GM12878 (cell line): ENCODE measurements around the gene GPM6B. TPM values are rescaled to one million over a fixed set of nuclear protein-coding genes. Genes with fewer than 3 reads are reported as not detected.

Experiments
- ATAC-seq: fragments of 200-7000 bp; cut with Tn5 transposase; 3 replicates; pipeline ENCODE4 v1.9.1; 2020; ENCODE audit warnings: mild to moderate bottlenecking, moderate library complexity
- BruUV-seq: library from RNA; stranded (reverse); fragments of 400-500 nt; replicated peaks from 2 replicates; lab custom pipeline; 2021; lab: Mats Ljungman, UMichigan
- CTCF ChIA-PET: fragments of 300-600 bp; sonication (Branson Sonifier 250); formaldehyde crosslinking; extraction: SDS; loops from one replicate; lab custom pipeline; 2021; ENCODE audit warnings: inconsistent platforms; lab: Yijun Ruan, JAX
- POLR2A ChIA-PET: fragments of 350-600 bp; formaldehyde crosslinking; extraction: SDS; loops from one replicate; lab custom pipeline; 2021; ENCODE audit warnings: inconsistent platforms; lab: Charles Lee
- RAD21 ChIA-PET: fragments of 300-600 bp; sonication (Branson Sonifier 250); formaldehyde crosslinking; loops from one replicate; lab custom pipeline; 2023; ENCODE audit warnings: antibody characterized with exemption; ENCODE audit not compliant: unreplicated experiment; lab: Charles Lee
- SMC1A ChIA-PET: fragments of 300-600 bp; sonication (Branson Sonifier 250); formaldehyde crosslinking; loops from one replicate; lab custom pipeline; 2023; ENCODE audit not compliant: unreplicated experiment, uncharacterized antibody; lab: Charles Lee
- DNase-seq: peaks from one replicate; pipeline ENCODE4 v3.0.0-alpha.2; 2011; ENCODE audit warnings: low read depth, low spot score
- FAIRE-seq: peaks from 3 replicates; lab custom pipeline; 2011; peaks lifted over from hg19 to GRCh38; lab: Jason Lieb, UNC
- H2AFZ ChIP-seq: 2 replicates; pipeline ENCODE4 v1.6.0; 2011; ENCODE audit warnings: low read depth, low read length, control low read depth; ENCODE audit not compliant: control insufficient read depth
- H3K27ac ChIP-seq: 2 replicates; pipeline ENCODE4 v1.5.1; 2011; ENCODE audit warnings: control low read depth; ENCODE audit not compliant: control insufficient read depth, insufficient read depth
- H3K27me3 ChIP-seq, 2 experiments: replicated peaks in 1 of 2; 2 replicates each; pipeline versions ENCODE4 v1.6.0 to v1.6.1; 2011; ENCODE audit warnings: low read length in 1 of 2; ENCODE audit not compliant: control insufficient read depth in 2 of 2, insufficient read depth in 2 of 2
- H3K36me3 ChIP-seq, 2 experiments: 2 replicates each; pipeline ENCODE4 v1.5.1; 2011; ENCODE audit warnings: low read length in 1 of 2; ENCODE audit not compliant: control insufficient read depth in 2 of 2, insufficient read depth in 2 of 2
- H3K4me1 ChIP-seq: 2 replicates; pipeline ENCODE4 v1.6.1; 2011; ENCODE audit warnings: mild to moderate bottlenecking, low read length, moderate library complexity, mixed read lengths; ENCODE audit not compliant: control insufficient read depth, insufficient read depth
- H3K4me2 ChIP-seq: 2 replicates; pipeline ENCODE4 v1.6.0; 2011; ENCODE audit warnings: control low read depth; ENCODE audit not compliant: control insufficient read depth, insufficient read depth
- H3K4me3 ChIP-seq: fragments of 200-600 bp; sonication (generic); 2 replicates; pipeline ENCODE4 v1.5.1; 2016
- H3K79me2 ChIP-seq: 2 replicates; pipeline ENCODE4 v1.6.0; 2011; ENCODE audit warnings: low read length; ENCODE audit not compliant: control insufficient read depth, insufficient read depth
- H3K9ac ChIP-seq: 2 replicates; pipeline ENCODE4 v1.8.0; 2011; ENCODE audit warnings: low read length, control low read depth, mixed read lengths; ENCODE audit not compliant: control insufficient read depth, insufficient read depth
- H3K9me3 ChIP-seq: replicated peaks from 3 replicates; pipeline ENCODE4 v1.5.1; 2011; ENCODE audit warnings: mild to moderate bottlenecking, low read length; ENCODE audit not compliant: control insufficient read depth, insufficient read depth
- H4K20me1 ChIP-seq: 2 replicates; pipeline ENCODE4 v1.6.0; 2011; ENCODE audit not compliant: control insufficient read depth, insufficient read depth
- GABPA ChIP-seq: IDR thresholded peaks from 2 replicates; pipeline ENCODE4 v1.6.1; 2014; ENCODE audit warnings: antibody characterized with exemption, low read depth, mild to moderate bottlenecking, inconsistent platforms
- LARP7 ChIP-seq: fragments of 450-650 bp; IDR thresholded peaks from 2 replicates; pipeline ENCODE4 v1.6.1; 2017; ENCODE audit warnings: mild to moderate bottlenecking
- PAX5 ChIP-seq: IDR thresholded peaks from 2 replicates; pipeline ENCODE4 v1.6.1; 2011; ENCODE audit warnings: low read depth, low read length, borderline replicate concordance
- TARDBP ChIP-seq: IDR thresholded peaks from 2 replicates; pipeline ENCODE4 v1.6.1; 2016; ENCODE audit warnings: borderline replicate concordance
- WRNIP1 ChIP-seq: IDR thresholded peaks from 2 replicates; pipeline ENCODE4 v1.6.1; 2011; ENCODE audit warnings: low read depth, low read length, improper control_type of control experiment, borderline replicate concordance
- WGBS: methylation state at CpG from one replicate; pipeline ENCODE4 v1.1.6; 2016; ENCODE audit warnings: low lambda C conversion rate; ENCODE audit not compliant: insufficient replicate concordance, insufficient coverage; ENCODE audit errors: missing lambda C conversion rate; 5-methylcytosine and 5-hydroxymethylcytosine counted together
- in situ Hi-C: fragments of 300-500 bp; cut with MboI; formaldehyde crosslinking; loops from 9 replicates; pipeline ENCODE4 v1.14.3; 2018; ENCODE audit warnings: mixed read lengths
- intact Hi-C: fragments of 100-400 bp; cut with micrococcal nuclease; formaldehyde crosslinking; loops from one replicate; pipeline ENCODE4 v1.14.2; 2022; ENCODE audit not compliant: unreplicated experiment
- polyA plus RNA-seq, 11 experiments: library from polyadenylated mRNA; depleted of rRNA in 4 of 11; unstranded in 6 of 11; stranded (reverse) in 5 of 11; fragments of >200 nt; fragmentation: Nextera tagmentation in 4 of 11; fragmentation: Illumina TruSeq in 1 of 11; extraction: Ambion mirVana in 4 of 11; extraction: Trizol in 1 of 11; gene quantifications; 1 replicate in 1 of 11; 2 replicates in 10 of 11; pipeline versions ENCODE4 v1.2.1 to v1.2.3, GENCODE V29; 2011 to 2016; ENCODE audit warnings: inconsistent platforms in 2 of 11, missing spikeins in 2 of 11, low read depth in 1 of 11
- total RNA-seq, 4 experiments: library from RNA; depleted of rRNA in 3 of 4; stranded (reverse); fragments of >200 nt in 3 of 4; fragmentation: Illumina TruSeq in 1 of 4; extraction: Trizol in 1 of 4; gene quantifications; 2 replicates each; pipeline versions ENCODE4 v1.2.1 to v1.2.3, GENCODE V29; 2013 to 2021
- TF ChIP-seq, protein P1 (sequence below): fragments of 450-650 bp; IDR thresholded peaks from 2 replicates; pipeline ENCODE4 v1.6.1; 2014; ENCODE audit warnings: mild to moderate bottlenecking
- TF ChIP-seq, protein P2 (sequence below): fragments of 450-650 bp; IDR thresholded peaks from 2 replicates; pipeline ENCODE4 v1.6.1; 2017; ENCODE audit warnings: mild to moderate bottlenecking, moderate library complexity
- TF ChIP-seq, protein P3 (sequence below): fragments of 450-650 bp; conservative IDR thresholded peaks from 2 replicates; pipeline ENCODE4 v1.6.1; 2017; ENCODE audit warnings: mild to moderate bottlenecking, moderate library complexity
- TF ChIP-seq, protein P4 (sequence below), 3 experiments: IDR thresholded peaks in 2 of 3; conservative IDR thresholded peaks in 1 of 3; 2 replicates each; pipeline ENCODE4 v1.5.1; 2011; ENCODE audit warnings: low read depth in 3 of 3, low read length in 3 of 3, mild to moderate bottlenecking in 3 of 3, control low read depth in 2 of 3, moderate library complexity in 2 of 3, inconsistent platforms in 1 of 3, mixed read lengths in 1 of 3; ENCODE audit not compliant: control insufficient read depth in 2 of 3, insufficient read depth in 1 of 3; ENCODE audit errors: extremely low read depth in 1 of 3
- TF ChIP-seq, protein P5 (sequence below): IDR thresholded peaks from 2 replicates; pipeline ENCODE4 v1.6.1; 2012; ENCODE audit warnings: low read depth, low read length, improper control_type of control experiment

Gene GPM6B
- total and polyA plus RNA-seq, 10 of the 15 experiments (the other 5 are each of a cell fraction or from before 2014, with no cell fraction given) = 0.01 to 2.6 (median 0.37) TPM; not detected in 2

DNA sequence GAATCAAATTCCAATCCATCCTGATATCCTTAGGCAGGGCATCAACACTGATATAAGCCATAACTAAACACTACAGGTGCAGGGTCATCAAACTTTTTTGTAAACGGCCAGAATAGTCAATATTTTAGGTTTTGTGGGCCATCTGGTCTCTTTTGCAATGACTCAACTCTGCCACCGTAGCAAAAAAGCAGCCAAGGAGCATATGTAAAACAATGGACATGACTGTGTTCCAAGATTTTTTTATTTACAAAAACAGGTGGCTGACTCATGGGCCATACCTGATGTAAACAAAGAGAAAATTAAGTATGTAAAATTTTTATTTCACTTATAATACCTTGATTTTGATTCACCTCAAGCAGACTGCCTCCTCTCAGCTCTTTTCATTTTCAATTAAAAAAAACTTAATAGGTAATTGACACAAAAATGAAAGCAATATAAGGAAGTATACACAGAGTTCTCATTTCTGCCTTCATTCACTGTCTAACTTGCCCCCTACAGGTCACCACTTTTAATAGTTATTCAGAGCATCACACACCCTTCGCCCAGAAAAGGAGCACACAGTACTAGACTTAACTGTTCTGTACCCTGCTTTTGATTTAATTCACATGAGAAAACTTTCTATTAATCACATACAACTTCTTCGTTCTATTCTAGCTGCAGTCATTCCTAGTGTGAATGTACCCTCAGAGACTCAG, 35.3 kb upstream of the GPM6B start:
- ATAC-seq = peak; percentile 90
- RAD21 ChIA-PET = interaction anchor here (0.6 to 2.0 kb wide), 5 partner anchors 46 to 190 kb away, joined by 3 to 14 read pairs (median 4); no protein-coding TSS in a partner anchor
- TF ChIP-seq, protein P1, sequence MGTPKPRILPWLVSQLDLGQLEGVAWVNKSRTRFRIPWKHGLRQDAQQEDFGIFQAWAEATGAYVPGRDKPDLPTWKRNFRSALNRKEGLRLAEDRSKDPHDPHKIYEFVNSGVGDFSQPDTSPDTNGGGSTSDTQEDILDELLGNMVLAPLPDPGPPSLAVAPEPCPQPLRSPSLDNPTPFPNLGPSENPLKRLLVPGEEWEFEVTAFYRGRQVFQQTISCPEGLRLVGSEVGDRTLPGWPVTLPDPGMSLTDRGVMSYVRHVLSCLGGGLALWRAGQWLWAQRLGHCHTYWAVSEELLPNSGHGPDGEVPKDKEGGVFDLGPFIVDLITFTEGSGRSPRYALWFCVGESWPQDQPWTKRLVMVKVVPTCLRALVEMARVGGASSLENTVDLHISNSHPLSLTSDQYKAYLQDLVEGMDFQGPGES = no peak
- TF ChIP-seq, protein P2, sequence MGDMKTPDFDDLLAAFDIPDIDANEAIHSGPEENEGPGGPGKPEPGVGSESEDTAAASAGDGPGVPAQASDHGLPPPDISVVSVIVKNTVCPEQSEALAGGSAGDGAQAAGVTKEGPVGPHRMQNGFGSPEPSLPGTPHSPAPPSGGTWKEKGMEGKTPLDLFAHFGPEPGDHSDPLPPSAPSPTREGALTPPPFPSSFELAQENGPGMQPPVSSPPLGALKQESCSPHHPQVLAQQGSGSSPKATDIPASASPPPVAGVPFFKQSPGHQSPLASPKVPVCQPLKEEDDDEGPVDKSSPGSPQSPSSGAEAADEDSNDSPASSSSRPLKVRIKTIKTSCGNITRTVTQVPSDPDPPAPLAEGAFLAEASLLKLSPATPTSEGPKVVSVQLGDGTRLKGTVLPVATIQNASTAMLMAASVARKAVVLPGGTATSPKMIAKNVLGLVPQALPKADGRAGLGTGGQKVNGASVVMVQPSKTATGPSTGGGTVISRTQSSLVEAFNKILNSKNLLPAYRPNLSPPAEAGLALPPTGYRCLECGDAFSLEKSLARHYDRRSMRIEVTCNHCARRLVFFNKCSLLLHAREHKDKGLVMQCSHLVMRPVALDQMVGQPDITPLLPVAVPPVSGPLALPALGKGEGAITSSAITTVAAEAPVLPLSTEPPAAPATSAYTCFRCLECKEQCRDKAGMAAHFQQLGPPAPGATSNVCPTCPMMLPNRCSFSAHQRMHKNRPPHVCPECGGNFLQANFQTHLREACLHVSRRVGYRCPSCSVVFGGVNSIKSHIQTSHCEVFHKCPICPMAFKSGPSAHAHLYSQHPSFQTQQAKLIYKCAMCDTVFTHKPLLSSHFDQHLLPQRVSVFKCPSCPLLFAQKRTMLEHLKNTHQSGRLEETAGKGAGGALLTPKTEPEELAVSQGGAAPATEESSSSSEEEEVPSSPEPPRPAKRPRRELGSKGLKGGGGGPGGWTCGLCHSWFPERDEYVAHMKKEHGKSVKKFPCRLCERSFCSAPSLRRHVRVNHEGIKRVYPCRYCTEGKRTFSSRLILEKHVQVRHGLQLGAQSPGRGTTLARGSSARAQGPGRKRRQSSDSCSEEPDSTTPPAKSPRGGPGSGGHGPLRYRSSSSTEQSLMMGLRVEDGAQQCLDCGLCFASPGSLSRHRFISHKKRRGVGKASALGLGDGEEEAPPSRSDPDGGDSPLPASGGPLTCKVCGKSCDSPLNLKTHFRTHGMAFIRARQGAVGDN = no peak
- TF ChIP-seq PAX5 (no peak), TARDBP (no peak), LARP7 (no peak), GABPA (no peak), WRNIP1 (no peak)
- TF ChIP-seq, protein P3, sequence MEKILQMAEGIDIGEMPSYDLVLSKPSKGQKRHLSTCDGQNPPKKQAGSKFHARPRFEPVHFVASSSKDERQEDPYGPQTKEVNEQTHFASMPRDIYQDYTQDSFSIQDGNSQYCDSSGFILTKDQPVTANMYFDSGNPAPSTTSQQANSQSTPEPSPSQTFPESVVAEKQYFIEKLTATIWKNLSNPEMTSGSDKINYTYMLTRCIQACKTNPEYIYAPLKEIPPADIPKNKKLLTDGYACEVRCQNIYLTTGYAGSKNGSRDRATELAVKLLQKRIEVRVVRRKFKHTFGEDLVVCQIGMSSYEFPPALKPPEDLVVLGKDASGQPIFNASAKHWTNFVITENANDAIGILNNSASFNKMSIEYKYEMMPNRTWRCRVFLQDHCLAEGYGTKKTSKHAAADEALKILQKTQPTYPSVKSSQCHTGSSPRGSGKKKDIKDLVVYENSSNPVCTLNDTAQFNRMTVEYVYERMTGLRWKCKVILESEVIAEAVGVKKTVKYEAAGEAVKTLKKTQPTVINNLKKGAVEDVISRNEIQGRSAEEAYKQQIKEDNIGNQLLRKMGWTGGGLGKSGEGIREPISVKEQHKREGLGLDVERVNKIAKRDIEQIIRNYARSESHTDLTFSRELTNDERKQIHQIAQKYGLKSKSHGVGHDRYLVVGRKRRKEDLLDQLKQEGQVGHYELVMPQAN = no peak
- TF ChIP-seq, protein P4, sequence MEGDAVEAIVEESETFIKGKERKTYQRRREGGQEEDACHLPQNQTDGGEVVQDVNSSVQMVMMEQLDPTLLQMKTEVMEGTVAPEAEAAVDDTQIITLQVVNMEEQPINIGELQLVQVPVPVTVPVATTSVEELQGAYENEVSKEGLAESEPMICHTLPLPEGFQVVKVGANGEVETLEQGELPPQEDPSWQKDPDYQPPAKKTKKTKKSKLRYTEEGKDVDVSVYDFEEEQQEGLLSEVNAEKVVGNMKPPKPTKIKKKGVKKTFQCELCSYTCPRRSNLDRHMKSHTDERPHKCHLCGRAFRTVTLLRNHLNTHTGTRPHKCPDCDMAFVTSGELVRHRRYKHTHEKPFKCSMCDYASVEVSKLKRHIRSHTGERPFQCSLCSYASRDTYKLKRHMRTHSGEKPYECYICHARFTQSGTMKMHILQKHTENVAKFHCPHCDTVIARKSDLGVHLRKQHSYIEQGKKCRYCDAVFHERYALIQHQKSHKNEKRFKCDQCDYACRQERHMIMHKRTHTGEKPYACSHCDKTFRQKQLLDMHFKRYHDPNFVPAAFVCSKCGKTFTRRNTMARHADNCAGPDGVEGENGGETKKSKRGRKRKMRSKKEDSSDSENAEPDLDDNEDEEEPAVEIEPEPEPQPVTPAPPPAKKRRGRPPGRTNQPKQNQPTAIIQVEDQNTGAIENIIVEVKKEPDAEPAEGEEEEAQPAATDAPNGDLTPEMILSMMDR (IDR thresholded peaks at IDR 0.05 in 2 of 3, conservative IDR thresholded peaks at IDR 0.05 in 1 of 3; ENCODE audit: control insufficient read depth in 2 of 3, extremely low read depth in 1 of 3, insufficient read depth in 1 of 3, low read depth in 3 of 3, low read length in 3 of 3) = peak; percentile 39 to 47 (median 44)
- TF ChIP-seq, protein P5, sequence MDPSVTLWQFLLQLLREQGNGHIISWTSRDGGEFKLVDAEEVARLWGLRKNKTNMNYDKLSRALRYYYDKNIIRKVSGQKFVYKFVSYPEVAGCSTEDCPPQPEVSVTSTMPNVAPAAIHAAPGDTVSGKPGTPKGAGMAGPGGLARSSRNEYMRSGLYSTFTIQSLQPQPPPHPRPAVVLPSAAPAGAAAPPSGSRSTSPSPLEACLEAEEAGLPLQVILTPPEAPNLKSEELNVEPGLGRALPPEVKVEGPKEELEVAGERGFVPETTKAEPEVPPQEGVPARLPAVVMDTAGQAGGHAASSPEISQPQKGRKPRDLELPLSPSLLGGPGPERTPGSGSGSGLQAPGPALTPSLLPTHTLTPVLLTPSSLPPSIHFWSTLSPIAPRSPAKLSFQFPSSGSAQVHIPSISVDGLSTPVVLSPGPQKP = no peak

More for the DNA sequence above, 35.3 kb upstream of the GPM6B start:
- Histone ChIP-seq H3K79me2 (no peaks in the 10 kb centered on the region), H3K27ac (no peak overlapping the region), H3K4me3 (no peak overlapping the region), H3K4me1 (peaks cover 5% of the 10 kb centered on the region; the same call in 1 of the 2 replicates), H3K36me3 (no peaks in the 10 kb centered on the region), H3K9me3 (no peaks in the 10 kb centered on the region), H2AFZ (no peak overlapping the region; the same call in 1 of the 2 replicates), H3K9ac (no peak overlapping the region), H4K20me1 (no peaks in the 10 kb centered on the region), H3K4me2 (no peak overlapping the region), H3K27me3 (no peaks in the 10 kb centered on the region)
- WGBS = 14% methylated on average over 4 of the region's 4 CpGs
- FAIRE-seq (no peak), DNase-seq (no peak)
- SMC1A ChIA-PET = interaction anchor here (0.7 to 3.3 kb wide), 8 partner anchors 16 to 154 kb away, joined by 3 to 16 read pairs (median 4); no protein-coding TSS in a partner anchor
- CTCF ChIA-PET = interaction anchor here (0.6 to 1.8 kb wide), 9 partner anchors 9 to 221 kb away, joined by 3 to 8 read pairs (median 3); no protein-coding TSS in a partner anchor
- POLR2A ChIA-PET = interaction anchor here (0.6 kb wide), 1 partner anchor 154 kb away, joined by 3 read pairs; no protein-coding TSS in a partner anchor
- BruUV-seq = no TSS peak
- intact Hi-C loops (loop anchor here (1.0 to 5.0 kb wide), 3 partner anchors 102 to 200 kb away; partner anchors contain the start of genes GEMIN8 and TCEANC), in situ Hi-C loops (no loop called here)
